GM19395 (cell line): ENCODE measurements around the gene USHBP1.

ENCODE experiments used
- ATAC-seq: cut with Tn5 transposase; IDR thresholded peaks from one replicate; pipeline ENCODE4 v1.9.1; 2021; ENCODE audit warnings: mild to moderate bottlenecking, moderate library complexity; ENCODE audit not compliant: unreplicated experiment

The USHBP1 gene

GRCh38 chr19:17240826-17241399, 23.6 kb downstream of the USHBP1 start:
- no peak for ATAC-seq

DNA sequence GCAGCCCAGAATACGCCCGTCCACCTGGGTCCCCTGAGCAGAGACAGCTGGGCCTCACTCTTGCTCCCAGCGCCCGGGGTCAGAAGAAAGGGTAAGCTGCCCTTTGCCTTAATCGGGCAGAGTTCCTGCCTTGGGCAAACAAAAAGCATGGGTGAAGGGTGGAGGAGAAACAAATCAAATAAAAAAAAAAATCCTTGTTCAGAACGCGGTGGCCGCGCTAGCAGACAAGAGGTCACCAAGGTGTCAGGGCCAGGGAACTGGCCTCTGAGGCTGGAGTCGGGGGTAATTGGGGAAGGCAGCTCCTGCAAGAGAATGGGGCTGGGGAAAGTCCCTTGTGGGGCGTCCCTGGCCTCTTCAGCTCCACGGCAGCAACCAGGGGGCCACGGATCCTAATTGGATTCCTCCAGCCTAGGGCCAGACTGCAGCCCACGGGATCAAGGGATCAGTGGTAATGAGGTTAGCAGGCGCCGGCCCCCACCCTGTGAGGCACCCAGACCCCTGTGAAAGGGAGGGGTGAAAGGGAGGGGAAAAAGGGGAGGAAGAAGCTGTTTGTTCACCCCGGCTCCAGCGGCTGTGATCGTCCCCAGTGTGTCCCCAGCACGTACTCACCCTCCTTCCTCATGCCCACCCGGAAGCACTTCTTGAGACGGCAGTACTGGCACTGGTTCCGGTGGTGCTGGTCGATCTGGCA, 24.3 kb downstream of the USHBP1 start:
- ATAC-seq = no peak

DNA sequence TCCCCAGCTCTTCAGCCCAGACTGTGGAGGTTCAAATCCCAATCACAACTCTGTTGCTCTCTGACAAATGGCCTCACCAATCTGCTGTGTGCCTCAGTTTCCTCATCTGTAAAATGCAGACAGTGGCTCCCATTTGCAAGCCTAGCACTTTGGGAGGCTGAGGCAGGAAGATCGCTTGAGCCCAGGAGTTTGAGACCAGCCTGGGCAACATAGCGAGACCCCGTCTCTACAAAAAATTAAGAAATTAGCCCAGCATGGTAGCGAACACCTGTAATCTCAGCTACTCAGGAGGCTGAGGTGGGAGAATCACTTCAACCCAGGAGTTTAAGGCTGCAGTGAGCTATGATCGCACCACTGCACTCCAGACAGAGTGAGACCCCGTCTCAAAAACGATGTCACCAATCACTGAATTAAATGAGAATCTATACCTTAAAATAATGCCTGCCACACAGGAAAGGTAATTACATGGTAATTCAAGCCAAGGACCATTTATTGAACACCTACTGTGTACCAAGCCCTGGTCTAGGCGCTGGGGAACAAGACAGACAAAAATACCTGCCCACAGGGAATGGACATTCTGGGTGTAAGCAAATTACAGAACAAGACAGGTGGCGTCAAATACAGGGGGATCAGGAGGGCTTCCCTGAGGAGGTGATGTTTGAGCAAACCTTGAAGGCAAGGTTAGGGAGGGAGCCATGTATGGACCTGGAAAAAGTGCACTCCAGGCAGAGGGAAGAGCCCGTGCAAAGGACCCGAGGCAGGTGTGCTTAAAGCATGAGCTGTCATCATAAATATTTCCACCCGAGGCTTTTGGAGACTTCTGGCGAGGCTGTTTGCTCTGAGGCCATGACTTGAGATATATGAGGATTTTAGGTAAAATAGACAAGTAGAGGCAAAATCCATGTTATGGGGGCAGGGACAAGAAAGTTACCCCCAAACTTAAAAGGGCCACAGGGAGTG, 26.5 kb downstream of the USHBP1 start:
- ATAC-seq = no peak

- ATAC-seq = no peak
These were observed 27.6 kb downstream of the USHBP1 start for GRCh38 chr19:17236811-17237543.

- ATAC-seq = no peak
These were observed 28.4 kb downstream of the USHBP1 start for GRCh38 chr19:17235971-17236777.

- peak; percentile 58 for ATAC-seq
These were observed 29.1 kb downstream of the USHBP1 start for GRCh38 chr19:17235300-17235970.

- peak; percentile 39 for ATAC-seq
These were observed 29.6 kb downstream of the USHBP1 start for GRCh38 chr19:17234911-17235299.

- no peak for ATAC-seq
These were observed 32.3 kb downstream of the USHBP1 start for GRCh38 chr19:17232258-17232657.

GRCh38 chr19:17229890-17230289, 34.7 kb downstream of the USHBP1 start:
- no peak for ATAC-seq

DNA sequence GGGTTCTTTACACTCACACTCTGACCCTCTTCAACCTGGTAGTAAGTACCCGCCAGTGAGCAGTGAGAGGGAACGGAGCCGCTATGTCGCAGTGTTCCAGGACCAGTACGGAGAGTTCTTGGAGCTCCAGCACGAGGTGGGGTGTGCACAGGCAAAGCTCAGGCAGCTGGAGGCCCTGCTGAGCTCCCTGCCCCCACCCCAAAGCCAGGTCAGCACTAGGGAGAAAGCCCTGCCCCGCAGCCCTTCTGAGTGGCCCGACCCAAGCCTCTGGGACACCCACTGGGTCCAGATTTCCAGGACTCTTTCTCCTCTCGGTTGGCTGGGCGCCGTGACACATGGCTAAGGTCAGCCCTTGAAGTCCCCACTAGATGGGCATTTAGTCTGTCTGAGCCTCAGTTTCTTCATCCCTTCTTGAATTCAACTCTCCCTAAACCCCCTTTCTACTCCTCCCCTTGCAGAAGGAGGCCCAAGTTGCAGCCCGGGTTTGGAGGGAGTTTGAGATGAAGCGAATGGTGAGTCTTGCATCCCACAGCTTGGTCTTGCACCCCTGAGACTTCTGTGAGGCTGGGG, 36.7 kb downstream of the USHBP1 start:
- no peak for ATAC-seq

GRCh38 chr19:17226002-17226933, 38.3 kb downstream of the USHBP1 start, which contains the start of gene OCEL1:
Gene OCEL1 (plus strand): TSS chr19:17226226. CDS start chr19:17226248, 22 bp downstream.
- ATAC-seq = peak; percentile 89

DNA sequence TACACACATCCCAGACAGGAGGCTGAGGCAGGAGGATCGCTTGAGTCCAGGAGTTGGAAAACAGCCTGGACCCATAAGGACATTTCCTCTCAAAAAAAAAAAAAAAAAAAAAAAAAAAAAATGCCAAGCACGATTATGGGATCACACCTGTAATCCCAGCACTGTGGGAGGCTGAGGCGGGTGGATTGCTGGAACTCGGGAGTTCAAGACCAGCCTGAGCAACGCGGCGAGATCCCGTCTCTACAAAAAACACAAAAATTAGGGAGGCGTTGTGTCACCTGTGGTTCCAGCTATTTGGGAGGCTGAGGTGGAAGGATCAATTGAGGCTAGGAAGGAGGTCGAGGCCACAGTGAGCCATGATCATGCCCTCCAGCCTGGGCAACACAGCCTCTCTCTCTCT, 39.5 kb downstream of the USHBP1 start:
- no peak for ATAC-seq

DNA sequence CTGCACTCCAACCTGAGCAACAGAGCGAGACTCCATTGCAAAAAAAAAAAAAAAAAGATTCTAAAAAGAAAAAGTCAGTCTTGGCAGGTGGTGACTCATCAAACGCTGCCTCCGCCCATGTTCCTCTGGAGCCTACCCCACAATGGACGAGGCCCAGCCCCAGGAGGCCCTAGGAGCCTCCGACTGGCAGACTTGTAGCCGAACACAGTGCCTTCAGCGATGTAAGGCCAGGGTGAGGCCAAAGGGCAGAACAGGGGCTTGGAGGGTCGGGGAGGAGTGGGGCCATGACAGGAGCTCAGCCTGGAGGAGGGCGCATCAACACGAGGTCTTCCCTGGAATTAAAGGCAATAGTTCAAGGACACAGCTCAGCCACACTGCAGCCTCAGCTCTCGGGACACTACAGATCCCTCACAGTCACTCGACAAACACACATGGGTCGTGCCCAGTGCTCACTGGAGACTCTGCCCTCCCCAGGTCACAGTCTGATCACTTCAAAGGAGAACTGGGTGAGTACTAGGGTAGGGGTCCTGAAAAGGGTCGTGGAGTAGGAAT, 44.3 kb downstream of the USHBP1 start:
- ATAC-seq = no peak

GRCh38 chr19:17219286-17219685, 45.3 kb downstream of the USHBP1 start:
- no peak for ATAC-seq

DNA sequence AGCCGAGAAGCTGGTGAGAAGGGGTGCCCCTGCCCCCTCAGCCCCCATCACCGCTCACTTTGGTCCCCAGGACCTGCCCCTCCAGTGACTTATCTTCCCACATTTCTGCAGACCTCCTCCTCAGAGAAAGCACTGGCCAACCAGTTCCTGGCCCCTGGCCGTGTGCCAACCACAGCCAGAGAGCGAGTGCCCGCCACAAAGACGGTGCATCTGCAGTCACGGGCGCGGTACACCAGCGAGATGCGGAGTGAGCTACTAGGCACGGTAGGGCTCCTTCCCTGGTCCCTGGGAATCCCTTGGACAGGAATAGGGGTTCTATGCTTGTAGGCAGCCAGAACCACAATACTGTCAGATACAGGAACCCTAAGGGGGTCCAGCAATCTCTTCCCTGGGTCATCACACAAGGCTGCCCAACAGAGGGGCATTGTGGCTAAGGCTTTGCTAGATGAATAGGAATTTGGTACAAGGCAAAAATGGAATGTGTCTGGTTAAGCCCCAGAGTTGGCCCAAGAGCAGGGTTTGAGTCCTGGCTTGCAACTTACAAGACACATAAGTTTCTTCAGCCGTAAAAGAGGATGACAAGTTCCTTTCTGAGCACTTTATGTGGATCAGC, 48.4 kb downstream of the USHBP1 start:
- no peak for ATAC-seq

- ATAC-seq = peak; percentile 79
These were observed 49.2 kb downstream of the USHBP1 start, which contains the start of gene USE1 for GRCh38 chr19:17215127-17215971. Gene USE1 (plus strand): TSS chr19:17215357. CDS start chr19:17215406, 49 bp downstream.
